ENCODE results near the gene GCLC.

GCLC gene

GRCh38 chr6:53495506-53496499 is 49.1 kb downstream of the GCLC start:
- peaks cover 5% of the 10 kb centered on the region; the same call in 1 of the 2 replicates for H3K36me3 ChIP-seq (ENCODE audit: insufficient read depth, low read length)
- no peaks in the 10 kb centered on the region for H3K27me3 ChIP-seq (ENCODE audit: insufficient read depth, low read length)
- no peak overlapping the region for H3K4me3 ChIP-seq (ENCODE audit: low read depth, low read length)
- no peak overlapping the region for H3K27ac ChIP-seq (ENCODE audit: low read depth, low read length)
- no peaks in the 10 kb centered on the region for H3K79me2 ChIP-seq (ENCODE audit: control insufficient read depth, insufficient read depth, low read length, unreplicated experiment)
- H3K4me1 ChIP-seq (ENCODE audit: control insufficient read depth, insufficient read depth, low read length, unreplicated experiment): peaks cover 36% of the 10 kb centered on the region
- no peak overlapping the region for H2AFZ ChIP-seq (ENCODE audit: low read length, unreplicated experiment)

DNA sequence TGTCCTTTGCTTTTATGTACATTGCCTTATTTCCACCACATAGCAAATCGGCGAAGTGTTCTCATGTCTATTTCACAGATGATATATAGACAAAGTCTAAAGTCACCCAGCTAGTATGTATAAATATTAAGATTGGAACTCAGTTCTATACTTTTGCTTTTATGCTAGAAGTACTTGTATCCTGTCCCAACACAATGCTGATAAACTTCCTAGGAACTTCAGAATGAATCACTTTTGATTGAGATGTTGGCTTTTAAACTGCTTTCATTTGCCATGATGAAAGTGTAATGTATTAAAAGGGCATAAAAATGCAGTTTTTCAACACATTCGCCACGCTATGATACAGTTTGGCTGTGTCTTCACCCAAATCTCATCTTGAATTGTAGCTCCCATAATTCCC is 50.8 kb downstream of the GCLC start:
- no peaks in the 10 kb centered on the region for H3K79me2 ChIP-seq (ENCODE audit: control insufficient read depth, insufficient read depth, low read length, unreplicated experiment)
- peak overlapping the region; percentile 23; the same call in 1 of the 2 replicates for H3K27ac ChIP-seq (ENCODE audit: low read depth, low read length)
- H3K4me3 ChIP-seq (ENCODE audit: low read depth, low read length): peak overlapping the region; percentile 76
- H2AFZ ChIP-seq (ENCODE audit: low read length, unreplicated experiment): peak overlapping the region; percentile 84
- peaks cover 36% of the 10 kb centered on the region for H3K4me1 ChIP-seq (ENCODE audit: control insufficient read depth, insufficient read depth, low read length, unreplicated experiment)
- peaks cover 5% of the 10 kb centered on the region; the same call in 1 of the 2 replicates for H3K36me3 ChIP-seq (ENCODE audit: insufficient read depth, low read length)
- H3K27me3 ChIP-seq (ENCODE audit: insufficient read depth, low read length): no peaks in the 10 kb centered on the region

GRCh38 chr6:53493635-53494025 is 51.3 kb downstream of the GCLC start:
- Histone ChIP-seq H3K4me3 (ENCODE audit: low read depth, low read length) (peak overlapping the region; percentile 76), H2AFZ (ENCODE audit: low read length, unreplicated experiment) (peak overlapping the region; percentile 84), H3K27me3 (ENCODE audit: insufficient read depth, low read length) (no peaks in the 10 kb centered on the region), H3K4me1 (ENCODE audit: control insufficient read depth, insufficient read depth, low read length, unreplicated experiment) (peaks cover 36% of the 10 kb centered on the region), H3K79me2 (ENCODE audit: control insufficient read depth, insufficient read depth, low read length, unreplicated experiment) (no peaks in the 10 kb centered on the region), H3K36me3 (ENCODE audit: insufficient read depth, low read length) (peaks cover 3% of the 10 kb centered on the region; the same call in 1 of the 2 replicates), H3K27ac (ENCODE audit: low read depth, low read length) (peak overlapping the region; percentile 23; the same call in 1 of the 2 replicates)

- Histone ChIP-seq H2AFZ (ENCODE audit: low read length, unreplicated experiment) (peak overlapping the region; percentile 84), H3K4me3 (ENCODE audit: low read depth, low read length) (peak overlapping the region; percentile 76), H3K36me3 (ENCODE audit: insufficient read depth, low read length) (no peaks in the 10 kb centered on the region), H3K27me3 (ENCODE audit: insufficient read depth, low read length) (no peaks in the 10 kb centered on the region), H3K27ac (ENCODE audit: low read depth, low read length) (peak overlapping the region; percentile 23; the same call in 1 of the 2 replicates), H3K4me1 (ENCODE audit: control insufficient read depth, insufficient read depth, low read length, unreplicated experiment) (peaks cover 36% of the 10 kb centered on the region), H3K79me2 (ENCODE audit: control insufficient read depth, insufficient read depth, low read length, unreplicated experiment) (no peaks in the 10 kb centered on the region)
These were observed 51.9 kb downstream of the GCLC start for GRCh38 chr6:53492860-53493634.

DNA sequence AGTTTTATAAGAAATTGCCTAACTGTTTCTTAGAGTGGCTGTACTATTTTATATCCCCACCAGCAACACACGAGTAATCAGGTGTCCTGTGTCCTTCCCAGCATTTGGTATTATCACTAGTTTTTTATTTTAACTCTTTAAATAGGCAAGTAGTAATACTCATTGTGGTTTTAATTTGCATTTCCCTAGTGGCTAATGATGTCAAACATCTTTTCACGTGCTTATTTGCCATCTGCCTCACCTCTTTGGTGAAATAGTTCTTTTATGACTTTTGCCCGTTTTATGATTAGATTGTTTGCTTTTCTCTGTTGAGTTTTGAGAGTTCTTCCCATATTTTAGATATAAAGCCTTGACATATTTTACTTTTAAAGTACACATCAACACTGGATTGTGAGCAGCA is 57.8 kb downstream of the GCLC start:
- no peak overlapping the region for H2AFZ ChIP-seq (ENCODE audit: low read length, unreplicated experiment)
- H3K27ac ChIP-seq (ENCODE audit: low read depth, low read length): no peak overlapping the region
- no peaks in the 10 kb centered on the region for H3K79me2 ChIP-seq (ENCODE audit: control insufficient read depth, insufficient read depth, low read length, unreplicated experiment)
- no peak overlapping the region for H3K4me3 ChIP-seq (ENCODE audit: low read depth, low read length)
- H3K27me3 ChIP-seq (ENCODE audit: insufficient read depth, low read length): peaks cover 18% of the 10 kb centered on the region
- H3K36me3 ChIP-seq (ENCODE audit: insufficient read depth, low read length): no peaks in the 10 kb centered on the region
- H3K4me1 ChIP-seq (ENCODE audit: control insufficient read depth, insufficient read depth, low read length, unreplicated experiment): no peaks in the 10 kb centered on the region

DNA sequence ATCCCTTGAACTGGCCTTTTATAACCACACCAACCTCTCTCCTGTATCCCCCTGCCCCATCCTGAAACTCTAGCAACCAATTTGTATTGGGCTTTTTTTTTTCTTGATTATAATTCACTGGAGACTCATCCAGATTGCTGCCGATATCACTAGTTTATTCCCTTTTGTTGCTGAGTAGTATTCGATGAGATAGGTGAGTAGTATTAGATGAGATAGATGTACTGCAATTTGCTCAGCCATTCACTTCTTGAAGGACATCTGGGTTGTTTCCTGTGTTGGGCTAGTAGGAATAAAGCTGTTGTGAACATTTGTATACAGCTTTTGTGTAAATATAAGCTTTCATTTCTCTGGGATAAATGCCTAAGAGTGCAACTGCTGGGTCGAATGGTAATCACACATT is 58.2 kb downstream of the GCLC start:
- Histone ChIP-seq H2AFZ (ENCODE audit: low read length, unreplicated experiment) (no peak overlapping the region), H3K27me3 (ENCODE audit: insufficient read depth, low read length) (peaks cover 18% of the 10 kb centered on the region), H3K4me1 (ENCODE audit: control insufficient read depth, insufficient read depth, low read length, unreplicated experiment) (no peaks in the 10 kb centered on the region), H3K79me2 (ENCODE audit: control insufficient read depth, insufficient read depth, low read length, unreplicated experiment) (no peaks in the 10 kb centered on the region), H3K36me3 (ENCODE audit: insufficient read depth, low read length) (no peaks in the 10 kb centered on the region), H3K4me3 (ENCODE audit: low read depth, low read length) (no peak overlapping the region), H3K27ac (ENCODE audit: low read depth, low read length) (no peak overlapping the region)

DNA sequence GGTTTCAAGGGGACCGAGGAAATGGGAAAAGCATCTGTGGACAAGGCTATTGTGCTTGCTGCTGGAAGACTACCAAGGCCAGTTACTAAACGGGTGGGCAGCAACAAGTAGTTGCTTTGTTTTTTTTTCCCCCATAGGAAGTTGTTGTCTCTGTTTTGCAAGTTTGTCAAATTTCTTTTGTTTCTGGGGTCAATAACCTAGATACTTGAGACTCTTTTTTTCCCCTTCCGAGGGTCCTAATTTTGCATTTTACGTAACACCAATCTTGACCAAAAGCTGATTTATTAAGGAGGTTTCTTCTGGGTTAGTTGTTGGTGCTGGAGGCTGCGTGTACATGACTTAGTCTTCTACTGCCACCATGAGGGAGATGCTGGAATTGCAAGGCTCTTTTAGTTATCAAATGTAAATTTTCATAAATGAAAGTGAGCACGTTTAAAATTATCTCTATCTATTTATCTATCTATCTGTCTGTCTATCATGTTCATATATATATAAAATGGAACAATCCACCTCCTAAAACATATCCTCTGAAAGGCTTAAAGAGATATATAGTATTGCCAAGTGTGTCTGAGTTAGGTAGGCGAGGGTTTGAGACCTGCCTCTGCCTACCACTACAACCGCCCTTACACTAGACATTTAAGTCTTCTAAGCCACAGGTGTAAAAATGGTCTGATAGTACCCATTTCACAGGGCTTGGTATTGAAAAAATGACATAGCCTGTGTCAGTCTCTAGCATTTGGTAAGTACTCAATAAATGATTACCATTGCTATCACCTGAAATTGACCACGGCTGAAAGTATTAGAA is 60.2 kb downstream of the GCLC start:
- no peaks in the 10 kb centered on the region for H3K79me2 ChIP-seq (ENCODE audit: control insufficient read depth, insufficient read depth, low read length, unreplicated experiment)
- H2AFZ ChIP-seq (ENCODE audit: low read length, unreplicated experiment): peak overlapping the region; percentile 52
- H3K4me1 ChIP-seq (ENCODE audit: control insufficient read depth, insufficient read depth, low read length, unreplicated experiment): no peaks in the 10 kb centered on the region
- H3K36me3 ChIP-seq (ENCODE audit: insufficient read depth, low read length): no peaks in the 10 kb centered on the region
- H3K27me3 ChIP-seq (ENCODE audit: insufficient read depth, low read length): peaks cover 18% of the 10 kb centered on the region
- H3K4me3 ChIP-seq (ENCODE audit: low read depth, low read length): peak overlapping the region; percentile 35
- H3K27ac ChIP-seq (ENCODE audit: low read depth, low read length): no peak overlapping the region

DNA sequence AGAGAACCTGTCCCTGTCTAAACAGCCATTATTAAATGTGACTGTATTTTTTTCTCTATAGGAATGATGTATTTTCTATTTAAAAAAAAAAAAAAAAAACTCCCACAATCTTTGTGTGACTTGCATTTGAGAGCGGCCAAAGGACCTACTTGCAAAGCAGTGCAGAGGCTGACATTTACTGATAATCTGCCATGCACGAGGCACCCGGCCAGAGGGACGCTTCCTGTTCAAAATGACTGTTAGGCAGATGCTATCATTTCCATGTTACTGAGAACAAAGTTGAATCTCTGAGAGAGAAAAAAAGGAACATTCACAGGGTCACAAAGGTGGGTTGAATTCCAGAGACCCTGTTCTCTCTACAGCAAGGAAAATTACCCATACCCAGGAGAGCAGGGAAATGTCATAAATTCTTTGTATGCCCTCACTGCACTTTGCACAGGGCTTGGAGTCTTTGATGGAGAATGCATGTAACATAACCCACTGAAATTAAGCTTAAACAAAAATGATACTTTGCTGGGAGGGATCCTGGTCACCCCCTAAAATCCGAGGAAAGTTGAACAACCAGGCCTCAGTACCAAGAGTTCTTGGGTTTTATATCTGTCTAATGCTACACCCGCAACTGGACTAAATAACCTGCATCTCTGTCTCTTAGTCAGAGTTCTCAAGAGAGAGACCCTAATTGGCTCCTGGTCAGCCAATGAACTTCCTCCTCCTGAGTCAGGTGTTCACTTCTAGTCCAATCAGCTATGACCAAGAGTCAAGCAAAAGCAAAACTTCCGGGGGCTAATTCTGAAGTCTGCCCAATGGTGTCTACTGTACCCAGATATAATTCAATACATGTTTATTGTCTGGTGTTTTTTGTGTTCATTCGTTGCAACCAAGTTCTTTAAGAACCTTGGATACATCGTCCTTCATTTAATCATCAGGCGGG is 61.2 kb downstream of the GCLC start:
- Histone ChIP-seq H3K4me3 (ENCODE audit: low read depth, low read length) (no peak overlapping the region), H3K36me3 (ENCODE audit: insufficient read depth, low read length) (no peaks in the 10 kb centered on the region), H3K27me3 (ENCODE audit: insufficient read depth, low read length) (peaks cover 18% of the 10 kb centered on the region), H2AFZ (ENCODE audit: low read length, unreplicated experiment) (no peak overlapping the region), H3K4me1 (ENCODE audit: control insufficient read depth, insufficient read depth, low read length, unreplicated experiment) (no peaks in the 10 kb centered on the region), H3K79me2 (ENCODE audit: control insufficient read depth, insufficient read depth, low read length, unreplicated experiment) (no peaks in the 10 kb centered on the region), H3K27ac (ENCODE audit: low read depth, low read length) (no peak overlapping the region)

GRCh38 chr6:53481323-53481722 is 63.6 kb downstream of the GCLC start:
- Histone ChIP-seq H3K27me3 (ENCODE audit: insufficient read depth, low read length) (peaks cover 7% of the 10 kb centered on the region), H3K4me3 (ENCODE audit: low read depth, low read length) (no peak overlapping the region), H3K36me3 (ENCODE audit: insufficient read depth, low read length) (no peaks in the 10 kb centered on the region), H3K27ac (ENCODE audit: low read depth, low read length) (no peak overlapping the region), H3K79me2 (ENCODE audit: control insufficient read depth, insufficient read depth, low read length, unreplicated experiment) (no peaks in the 10 kb centered on the region), H2AFZ (ENCODE audit: low read length, unreplicated experiment) (no peak overlapping the region), H3K4me1 (ENCODE audit: control insufficient read depth, insufficient read depth, low read length, unreplicated experiment) (no peaks in the 10 kb centered on the region)

Data from ACC112 (cell line).